NCI-H2196 treated with DMSO at 0.1 percent for 48 hours (cell line): ENCODE results near the gene UGGT2.
"Not testable (repeated sequence)": the region's sequence is repeated elsewhere in the genome, so short reads cannot be mapped to it uniquely, and the experiment has no call there.

ENCODE experiments used
- DNase-seq: peaks from one replicate; lab custom pipeline; 2025; ENCODE audit not compliant: unreplicated experiment; lab: John Stamatoyannopoulos, UW

The UGGT2 gene

GRCh38 chr13:96051946-96052345 lies 1.3 kb downstream of the UGGT2 start:
- not testable (repeated sequence) for DNase-seq

- DNase-seq = not testable (repeated sequence)
These were observed 1.7 kb downstream of the UGGT2 start for GRCh38 chr13:96051491-96051890.

GRCh38 chr13:96050955-96051354 lies 2.2 kb downstream of the UGGT2 start:
- not testable (repeated sequence) for DNase-seq

- not testable (repeated sequence) for DNase-seq
These were observed 6.6 kb downstream of the UGGT2 start for GRCh38 chr13:96046449-96047126.

- no peak for DNase-seq
These were observed 9.0 kb downstream of the UGGT2 start for GRCh38 chr13:96044238-96044637.

- DNase-seq = no peak
These were observed 11.7 kb downstream of the UGGT2 start for GRCh38 chr13:96041326-96042110.

- DNase-seq = no peak
These were observed 16.7 kb downstream of the UGGT2 start for GRCh38 chr13:96036515-96036914.

GRCh38 chr13:96034662-96035061 lies 18.5 kb downstream of the UGGT2 start:
- DNase-seq = no peak

GRCh38 chr13:96033220-96034015 lies 19.8 kb downstream of the UGGT2 start:
- DNase-seq = no peak

- no peak for DNase-seq
These were observed 20.5 kb downstream of the UGGT2 start for GRCh38 chr13:96032717-96033116.

- DNase-seq = no peak
These were observed 24.2 kb downstream of the UGGT2 start for GRCh38 chr13:96029002-96029401.

GRCh38 chr13:96027496-96027895 lies 25.7 kb downstream of the UGGT2 start:
- DNase-seq = no peak

- no peak for DNase-seq
These were observed 27.9 kb downstream of the UGGT2 start for GRCh38 chr13:96025283-96025682.

- no peak for DNase-seq
These were observed 32.3 kb downstream of the UGGT2 start for GRCh38 chr13:96020931-96021330.

- DNase-seq = peak; percentile 1
These were observed 33.0 kb downstream of the UGGT2 start for GRCh38 chr13:96020155-96020575.

- DNase-seq = no peak
These were observed 35.1 kb downstream of the UGGT2 start for GRCh38 chr13:96018135-96018534.

- no peak for DNase-seq
These were observed 41.8 kb downstream of the UGGT2 start for GRCh38 chr13:96011291-96011872.

- no peak for DNase-seq
These were observed 49.9 kb downstream of the UGGT2 start for GRCh38 chr13:96003304-96003703.

- no peak for DNase-seq
These were observed 50.7 kb downstream of the UGGT2 start for GRCh38 chr13:96002322-96003131.

GRCh38 chr13:96000069-96000468 lies 53.1 kb downstream of the UGGT2 start:
- no peak for DNase-seq
